Measurements from ENCODE around the gene EPB41L5.
"Not testable (repeated sequence)": the region's sequence is repeated elsewhere in the genome, so short reads cannot be mapped to it uniquely, and the experiment has no call there.

The EPB41L5 gene

DNA sequence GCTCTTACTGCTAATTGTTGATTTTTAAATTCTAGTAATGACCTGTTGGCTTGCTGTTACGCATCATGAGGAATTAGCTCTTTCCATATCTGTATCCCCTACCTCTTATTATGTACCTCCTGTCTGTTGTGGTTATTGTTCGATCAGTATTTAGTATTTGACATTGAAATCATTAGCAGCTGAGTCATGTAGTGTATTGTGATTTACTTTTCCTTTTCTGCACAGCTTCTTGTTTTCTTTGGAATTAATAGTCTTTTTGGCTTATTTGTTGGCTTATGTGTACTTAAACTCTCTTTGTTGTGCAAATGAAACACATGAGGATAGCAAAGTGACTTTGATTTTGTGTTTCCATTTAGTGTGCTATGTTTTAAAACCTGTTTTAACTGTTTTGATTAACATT is 4.3 kb downstream of the EPB41L5 start:
- H3K36me3 Mint-ChIP-seq = no peaks in the 10 kb centered on the region
- no peaks in the 10 kb centered on the region for H3K9me3 Mint-ChIP-seq
- no peak overlapping the region for H3K27ac Mint-ChIP-seq
- H3K4me3 Mint-ChIP-seq = no peak overlapping the region
- no peak for DNase-seq (ENCODE audit: low spot score in 2 of 2)
- H3K4me1 Mint-ChIP-seq = peaks cover 13% of the 10 kb centered on the region
- no peak for ATAC-seq

DNA sequence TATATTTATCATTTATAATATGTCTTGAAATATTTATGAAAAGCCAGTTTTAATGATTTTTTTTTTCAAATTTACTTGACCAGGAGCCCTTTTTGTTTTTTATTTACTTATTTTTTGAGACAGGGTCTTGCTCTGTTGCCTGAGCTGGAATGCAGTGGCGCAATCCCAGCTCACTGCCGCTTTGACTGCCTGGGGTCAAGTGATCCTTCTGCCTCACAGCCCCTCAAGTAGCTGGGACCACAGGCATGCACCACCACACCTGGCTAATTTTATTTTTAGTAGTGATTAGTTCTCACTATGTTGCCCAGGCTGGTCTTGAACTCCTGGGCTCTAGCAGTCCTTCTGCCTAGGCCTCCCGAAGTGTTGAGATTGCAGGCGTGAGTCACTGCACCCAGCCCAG is 5.7 kb downstream of the EPB41L5 start:
- Mint-ChIP-seq H3K4me3 (no peak overlapping the region), H3K9me3 (no peaks in the 10 kb centered on the region), H3K4me1 (peaks cover 8% of the 10 kb centered on the region), H3K27ac (no peak overlapping the region), H3K36me3 (no peaks in the 10 kb centered on the region)
- ATAC-seq (no peak), DNase-seq (ENCODE audit: low spot score in 2 of 2) (peak in 1 of 2 donors; percentile 37)

DNA sequence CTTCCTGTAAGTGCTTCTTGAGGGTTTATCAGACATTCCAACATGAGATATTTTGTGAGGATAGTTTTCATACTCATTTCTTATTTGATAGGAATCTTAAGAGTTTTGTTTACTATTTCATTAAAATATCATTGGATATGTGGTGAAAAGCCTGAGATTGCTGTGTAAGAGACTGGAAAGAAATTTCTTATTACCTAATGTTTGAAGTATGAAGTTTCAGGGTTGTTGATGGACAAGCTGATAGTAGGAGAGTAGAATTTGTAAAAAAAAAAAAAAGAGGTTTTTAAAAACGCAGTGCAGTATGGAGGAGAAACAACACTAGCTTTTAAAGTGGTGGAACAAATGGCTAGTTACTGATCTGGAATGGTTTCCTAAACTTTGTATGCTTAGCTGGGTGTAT is 7.7 kb downstream of the EPB41L5 start:
- no peaks in the 10 kb centered on the region for H3K9me3 Mint-ChIP-seq
- no peak overlapping the region for H3K27ac Mint-ChIP-seq
- ATAC-seq (no peak), DNase-seq (ENCODE audit: low spot score in 2 of 2) (no peak)
- H3K36me3 Mint-ChIP-seq = no peaks in the 10 kb centered on the region
- no peak overlapping the region for H3K4me3 Mint-ChIP-seq
- no peaks in the 10 kb centered on the region for H3K4me1 Mint-ChIP-seq

DNA sequence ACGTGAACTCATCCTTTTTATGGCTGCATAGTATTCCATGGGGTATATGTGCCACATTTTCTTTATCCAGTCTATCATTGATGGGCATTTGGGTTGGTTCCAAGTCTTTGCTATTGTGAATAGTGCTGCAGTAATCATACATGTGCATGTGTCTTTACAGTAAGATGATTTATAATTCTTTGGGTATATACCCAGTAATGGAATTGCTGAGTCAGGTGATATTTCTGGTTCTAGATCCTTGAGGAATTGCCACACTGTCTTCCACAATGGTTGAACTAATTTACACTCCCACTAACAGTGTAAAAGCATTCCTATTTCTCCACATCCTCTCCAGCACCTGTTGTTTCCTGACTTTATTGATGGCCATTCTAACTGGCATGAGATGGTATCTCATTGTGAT is 9.6 kb downstream of the EPB41L5 start:
- not testable (repeated sequence) for H3K4me3 Mint-ChIP-seq; H3K36me3 Mint-ChIP-seq; H3K9me3 Mint-ChIP-seq; H3K4me1 Mint-ChIP-seq; DNase-seq (ENCODE audit: low spot score in 2 of 2); ATAC-seq; H3K27ac Mint-ChIP-seq

DNA sequence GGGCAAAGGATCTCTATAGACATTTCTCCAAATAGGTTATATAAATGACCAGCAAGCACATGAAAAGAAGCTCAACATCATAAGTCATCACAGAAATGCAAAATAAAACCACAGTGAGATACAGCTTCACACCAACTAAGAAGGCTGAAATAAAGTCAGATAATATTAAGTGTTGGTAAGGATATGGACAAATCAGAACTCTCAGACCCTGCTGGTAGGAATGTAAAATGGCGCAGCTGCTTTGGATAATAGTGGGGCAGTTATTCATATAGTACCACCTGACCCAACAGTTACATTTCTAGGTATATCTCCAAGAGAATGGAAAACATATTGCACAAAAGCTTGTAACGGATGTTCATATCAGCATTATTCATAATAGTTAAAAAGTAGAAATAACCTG is 14.0 kb downstream of the EPB41L5 start:
- ATAC-seq (no peak), DNase-seq (ENCODE audit: low spot score in 2 of 2) (no peak)
- Mint-ChIP-seq H3K4me1 (no peaks in the 10 kb centered on the region), H3K9me3 (no peaks in the 10 kb centered on the region), H3K36me3 (no peaks in the 10 kb centered on the region), H3K4me3 (no peak overlapping the region), H3K27ac (no peak overlapping the region)

DNA sequence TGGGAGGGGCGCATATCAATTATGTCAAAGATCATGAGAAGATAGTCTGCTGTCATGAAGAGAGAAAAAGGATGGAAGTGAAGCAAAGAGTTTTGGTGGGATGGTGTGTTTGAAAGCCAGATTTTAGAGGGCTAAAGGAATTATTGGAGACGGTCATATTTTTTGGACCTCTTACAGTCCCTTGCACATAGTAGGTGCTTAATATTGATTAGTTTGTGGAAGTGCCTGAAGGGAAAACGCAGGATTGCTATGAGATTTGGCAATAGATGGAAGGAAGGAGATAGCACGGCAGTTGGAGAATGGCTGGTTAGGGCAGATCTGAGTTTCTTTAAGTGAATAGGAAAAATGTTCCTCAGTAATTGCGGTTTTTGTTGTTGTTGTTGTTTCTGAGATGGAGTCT is 15.9 kb downstream of the EPB41L5 start:
- DNase-seq (ENCODE audit: low spot score in 2 of 2) (no peak), ATAC-seq (no peak)
- H3K9me3 Mint-ChIP-seq = no peaks in the 10 kb centered on the region
- no peak overlapping the region for H3K27ac Mint-ChIP-seq
- no peaks in the 10 kb centered on the region for H3K36me3 Mint-ChIP-seq
- H3K4me1 Mint-ChIP-seq = no peaks in the 10 kb centered on the region
- H3K4me3 Mint-ChIP-seq = no peak overlapping the region

DNA sequence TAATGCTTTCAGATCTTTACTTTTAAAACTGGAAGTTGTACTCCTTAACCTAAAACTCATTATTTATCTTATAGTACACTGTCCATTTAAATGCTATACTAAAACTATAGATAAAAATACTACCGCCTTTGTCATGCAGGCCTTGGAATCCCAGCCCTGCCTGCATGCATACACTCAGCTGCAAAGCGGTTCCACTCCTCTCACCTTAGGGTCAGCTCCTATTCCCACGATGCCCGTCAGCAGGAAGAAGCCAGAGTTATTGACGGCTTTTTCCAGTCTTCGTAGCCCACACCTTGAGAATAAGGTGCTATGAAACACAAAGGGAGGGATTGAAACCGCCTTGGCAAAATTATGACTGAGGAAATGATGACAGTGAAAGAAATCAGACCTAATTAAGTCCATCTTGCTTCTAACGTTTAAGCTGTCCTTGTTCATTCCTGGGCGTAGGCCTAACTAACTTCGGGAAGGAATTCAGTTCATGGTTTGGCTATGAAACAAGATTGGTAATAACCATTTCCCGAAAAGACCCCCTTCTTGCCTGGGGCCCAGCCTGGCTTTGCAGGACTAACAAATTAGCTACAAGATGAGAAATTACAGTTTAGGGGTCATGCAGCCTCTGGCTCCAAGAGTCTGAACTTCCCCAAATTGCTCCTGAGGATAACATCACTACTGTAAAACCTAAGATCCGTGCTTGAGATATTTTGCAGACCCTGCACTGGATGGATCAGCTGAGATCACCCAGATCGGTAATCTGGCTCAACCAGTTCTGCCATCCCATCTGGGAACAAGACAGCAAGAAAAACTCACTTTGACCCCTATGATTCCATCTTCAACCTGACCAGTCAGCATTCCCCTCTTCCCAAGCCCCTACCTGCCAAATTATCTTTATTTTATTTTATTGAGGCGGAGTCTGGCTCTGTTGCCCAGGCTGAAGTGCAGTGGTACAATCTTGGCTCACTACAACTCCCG is 17.1 kb downstream of the EPB41L5 start:
- H3K4me1 Mint-ChIP-seq = no peaks in the 10 kb centered on the region
- DNase-seq (ENCODE audit: low spot score in 2 of 2) = no peak

DNA sequence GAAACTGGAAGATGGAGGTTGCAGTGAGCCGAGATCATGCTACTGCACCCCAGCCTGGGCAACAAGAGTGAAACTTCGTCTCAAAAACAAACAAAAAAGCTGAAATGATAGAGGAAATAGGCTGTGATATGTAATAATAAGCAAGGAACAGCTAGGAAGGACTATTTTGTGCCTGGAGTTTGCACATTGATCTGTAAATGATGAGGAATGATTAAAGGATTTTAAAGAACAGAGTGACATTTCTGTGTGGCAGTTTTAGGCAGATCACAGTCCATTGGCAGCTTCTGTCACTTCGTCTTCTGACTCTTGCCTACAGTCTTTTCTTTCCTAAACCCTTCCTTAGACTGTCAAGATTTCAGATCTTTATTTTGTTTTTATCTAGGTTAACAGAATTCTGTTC is 19.4 kb downstream of the EPB41L5 start:
- Mint-ChIP-seq H3K9me3 (no peaks in the 10 kb centered on the region), H3K4me3 (no peak overlapping the region), H3K36me3 (no peaks in the 10 kb centered on the region), H3K27ac (no peak overlapping the region), H3K4me1 (no peaks in the 10 kb centered on the region)
- no peak for DNase-seq (ENCODE audit: low spot score in 2 of 2)
- ATAC-seq = no peak

More for the DNA sequence above, 17.1 kb downstream of the EPB41L5 start:
- no peak overlapping the region for H3K4me3 Mint-ChIP-seq
- no peak for ATAC-seq
- no peak overlapping the region for H3K27ac Mint-ChIP-seq
- no peaks in the 10 kb centered on the region for H3K36me3 Mint-ChIP-seq
- H3K9me3 Mint-ChIP-seq = no peaks in the 10 kb centered on the region

DNA sequence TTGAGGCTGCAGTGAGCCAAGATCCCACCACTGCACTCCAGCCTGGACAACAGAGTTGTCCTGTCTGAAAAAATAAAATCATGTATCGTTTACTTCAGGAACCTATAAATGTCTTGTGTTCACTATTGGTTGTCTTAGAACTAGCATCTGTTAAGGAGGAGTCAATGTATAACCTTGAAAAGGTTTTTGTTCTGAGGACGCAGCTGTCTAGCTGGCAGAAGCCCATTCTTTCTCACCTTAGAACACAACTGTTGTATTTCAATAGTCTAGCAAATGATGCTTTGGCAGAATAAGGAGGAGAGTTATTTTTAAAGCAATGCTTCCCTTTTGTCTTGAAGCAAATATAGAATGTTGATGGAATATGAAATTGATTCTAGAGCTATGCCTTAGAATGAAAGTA is 21.1 kb downstream of the EPB41L5 start:
- Mint-ChIP-seq H3K36me3 (no peaks in the 10 kb centered on the region), H3K4me1 (no peaks in the 10 kb centered on the region), H3K9me3 (no peaks in the 10 kb centered on the region), H3K4me3 (no peak overlapping the region), H3K27ac (no peak overlapping the region)
- no peak for DNase-seq (ENCODE audit: low spot score in 2 of 2)
- no peak for ATAC-seq

DNA sequence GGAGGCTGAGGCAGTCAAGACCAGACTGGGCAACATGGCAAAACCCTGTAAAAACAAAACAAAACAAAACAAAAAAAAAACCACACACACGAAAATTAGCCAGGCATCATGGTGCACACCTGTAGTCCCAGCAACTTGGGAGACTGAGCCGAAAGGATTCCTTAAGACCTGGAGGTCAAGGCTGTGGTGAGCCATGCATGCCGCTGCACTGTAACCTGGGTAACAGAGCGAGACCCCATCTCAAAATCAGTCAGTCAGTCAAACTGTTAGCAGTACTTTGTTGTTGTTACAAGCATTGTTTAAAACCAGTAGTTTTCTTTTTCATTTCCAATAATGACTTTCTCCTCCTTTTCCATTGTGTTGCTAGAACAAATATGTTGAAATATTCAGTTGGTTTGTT is 21.7 kb downstream of the EPB41L5 start:
- Mint-ChIP-seq H3K36me3 (no peaks in the 10 kb centered on the region), H3K4me3 (no peak overlapping the region), H3K27ac (no peak overlapping the region), H3K4me1 (no peaks in the 10 kb centered on the region), H3K9me3 (no peaks in the 10 kb centered on the region)
- ATAC-seq (no peak), DNase-seq (ENCODE audit: low spot score in 2 of 2) (no peak)

DNA sequence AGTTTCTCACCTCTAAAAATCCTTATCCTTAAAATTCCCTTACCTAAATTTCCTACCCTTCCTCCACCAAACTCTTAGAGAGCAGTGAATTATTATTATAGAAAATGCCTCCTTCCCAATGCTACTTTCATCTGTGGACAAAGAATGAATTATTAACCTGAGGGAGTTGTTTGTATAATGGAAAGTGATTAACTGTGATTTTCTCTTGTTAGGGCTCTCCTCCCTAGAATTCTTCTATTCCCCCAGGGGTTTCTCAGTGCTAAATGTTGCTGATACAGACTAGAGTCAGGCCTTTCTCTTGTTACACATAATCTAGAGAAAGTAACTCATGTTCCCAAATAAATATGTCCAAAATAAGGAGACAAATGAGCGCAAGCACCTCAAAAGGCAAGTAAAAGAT is 23.3 kb downstream of the EPB41L5 start:
- Mint-ChIP-seq H3K4me1 (no peaks in the 10 kb centered on the region), H3K36me3 (no peaks in the 10 kb centered on the region), H3K4me3 (no peak overlapping the region), H3K9me3 (no peaks in the 10 kb centered on the region), H3K27ac (no peak overlapping the region)
- DNase-seq (ENCODE audit: low spot score in 2 of 2) (no peak), ATAC-seq (no peak)

DNA sequence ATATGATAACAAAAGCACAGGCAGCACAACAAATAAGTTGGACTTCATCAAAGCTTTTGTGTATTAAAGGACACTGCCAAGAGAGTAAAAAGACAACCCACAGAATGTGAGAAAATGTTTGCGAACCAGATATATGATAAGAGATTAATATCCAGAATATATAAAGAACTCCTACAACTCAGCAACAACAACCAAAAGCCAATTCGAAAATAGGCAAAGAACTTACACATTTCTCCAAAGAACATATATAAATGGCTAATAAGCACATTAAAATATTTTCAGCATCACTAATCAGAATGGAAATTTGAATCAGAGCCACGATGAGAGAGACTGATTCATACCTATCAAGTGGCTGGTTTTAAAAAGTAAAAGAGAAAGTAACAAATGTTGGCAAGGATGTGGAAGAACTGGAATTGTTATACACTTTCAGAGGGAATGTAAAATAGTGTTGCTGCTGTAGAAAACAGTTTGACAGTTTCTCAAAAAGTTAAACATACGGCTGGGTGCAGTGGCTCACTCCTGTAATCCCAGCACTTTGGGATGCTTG is 25.2 kb downstream of the EPB41L5 start:
- DNase-seq (ENCODE audit: low spot score in 2 of 2) = no peak
- Mint-ChIP-seq H3K9me3 (no peaks in the 10 kb centered on the region), H3K36me3 (no peaks in the 10 kb centered on the region), H3K4me3 (no peak overlapping the region), H3K4me1 (no peaks in the 10 kb centered on the region), H3K27ac (no peak overlapping the region)
- ATAC-seq = no peak

DNA sequence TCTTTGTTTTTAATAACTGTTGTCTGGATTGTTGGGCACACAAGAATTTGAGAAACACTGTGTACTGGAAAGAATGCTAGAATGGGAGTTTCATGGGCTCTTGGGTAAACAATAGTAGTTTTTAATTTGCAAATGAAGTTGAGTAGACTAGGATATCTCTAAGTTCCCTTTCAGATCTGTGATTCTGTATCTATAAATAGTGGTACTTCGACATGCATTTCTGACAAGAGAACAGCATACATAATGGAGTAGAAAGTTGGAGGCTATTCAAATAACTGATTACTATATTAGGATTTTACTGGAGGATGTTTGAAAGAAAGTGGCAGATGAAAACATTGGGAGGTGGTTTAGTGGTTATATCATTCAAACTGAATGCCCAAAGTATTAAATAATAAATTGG is 29.5 kb downstream of the EPB41L5 start:
- ATAC-seq (no peak), DNase-seq (ENCODE audit: low spot score in 2 of 2) (no peak)
- Mint-ChIP-seq H3K4me1 (no peaks in the 10 kb centered on the region), H3K27ac (no peak overlapping the region), H3K9me3 (peaks cover 3% of the 10 kb centered on the region), H3K4me3 (no peak overlapping the region), H3K36me3 (no peaks in the 10 kb centered on the region)

DNA sequence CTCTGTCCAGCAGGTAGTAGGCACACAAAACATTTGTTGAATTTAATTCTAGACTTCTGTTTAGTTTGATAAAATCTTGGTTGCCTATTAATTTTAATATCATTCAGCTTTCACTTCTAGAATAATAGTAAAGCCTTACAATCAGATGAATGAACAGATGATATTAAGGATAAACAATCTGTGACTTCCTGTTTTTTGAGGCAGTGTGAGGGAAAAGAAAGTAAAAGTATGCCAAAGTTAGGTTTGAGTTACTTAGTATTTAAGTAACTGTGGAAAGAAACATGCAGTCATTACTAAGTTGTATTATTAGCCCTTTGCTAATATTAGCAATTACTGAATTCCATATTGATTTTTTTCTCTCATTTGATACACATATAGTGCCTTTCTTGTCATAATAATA is 31.5 kb downstream of the EPB41L5 start:
- ATAC-seq (no peak), DNase-seq (ENCODE audit: low spot score in 2 of 2) (no peak)
- H3K27ac Mint-ChIP-seq = no peak overlapping the region
- H3K4me3 Mint-ChIP-seq = no peak overlapping the region
- H3K4me1 Mint-ChIP-seq = no peaks in the 10 kb centered on the region
- no peaks in the 10 kb centered on the region for H3K36me3 Mint-ChIP-seq
- peaks cover 7% of the 10 kb centered on the region for H3K9me3 Mint-ChIP-seq

DNA sequence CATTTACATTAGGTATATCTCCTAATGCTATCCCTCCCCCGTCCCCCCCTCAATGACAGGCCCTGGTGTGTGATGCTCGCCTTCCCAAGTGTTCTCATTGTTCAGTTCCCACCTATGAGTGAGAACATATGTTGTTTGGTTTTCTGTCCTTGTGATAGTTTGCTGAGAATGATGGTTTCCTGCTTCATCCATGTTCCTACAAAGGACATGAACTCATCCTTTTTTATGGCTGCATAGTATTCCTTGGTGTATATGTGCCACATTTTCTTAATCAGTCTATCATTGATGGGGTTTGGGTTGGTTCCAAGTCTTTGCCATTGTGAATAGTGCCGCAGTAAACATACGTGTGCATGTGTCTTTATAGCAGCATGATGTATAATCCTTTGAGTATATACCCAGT is 32.9 kb downstream of the EPB41L5 start:
- not testable (repeated sequence) for DNase-seq (ENCODE audit: low spot score in 2 of 2); H3K36me3 Mint-ChIP-seq; H3K4me1 Mint-ChIP-seq; H3K4me3 Mint-ChIP-seq; H3K9me3 Mint-ChIP-seq; H3K27ac Mint-ChIP-seq; ATAC-seq

DNA sequence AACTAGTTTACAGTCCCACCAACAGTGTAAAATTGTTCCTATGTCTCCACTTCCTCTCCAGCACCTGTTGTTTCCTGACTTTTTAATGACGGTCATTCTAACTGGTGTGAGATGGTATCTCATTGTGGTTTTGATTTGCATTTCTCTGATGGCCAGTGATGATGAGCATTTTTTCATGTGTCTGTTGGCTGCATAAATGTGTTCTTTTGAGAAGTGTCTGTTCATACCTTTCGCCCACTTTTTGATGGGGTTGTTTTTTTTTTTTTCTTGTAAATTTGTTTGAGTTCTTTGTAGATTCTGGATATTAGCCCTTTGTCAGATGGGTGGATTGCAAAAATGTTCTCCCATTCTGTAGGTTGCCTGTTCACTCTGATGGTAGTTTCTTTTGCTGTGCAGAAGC is 33.4 kb downstream of the EPB41L5 start:
- not testable (repeated sequence) for ATAC-seq; H3K4me3 Mint-ChIP-seq; H3K9me3 Mint-ChIP-seq; H3K36me3 Mint-ChIP-seq; DNase-seq (ENCODE audit: low spot score in 2 of 2); H3K27ac Mint-ChIP-seq; H3K4me1 Mint-ChIP-seq
